Activated CD4-positive, alpha-beta T cell treated with anti-CD3 and anti-CD28 coated beads, Interleukin-2, amount 10 ng/mL, durations not matched to agents 24 days and 14 days (primary cell): ENCODE measurements around the gene THSD7A. TPM values are rescaled to one million over a fixed set of nuclear protein-coding genes. Genes with fewer than 3 reads are reported as not detected.
A peak's percentile ranks its signal among the peaks of the same experiment; 100 is the strongest.

ENCODE experiments used
- DNase-seq: peaks from one replicate; pipeline ENCODE4 v3.0.0; 2022
- H3K27ac Mint-ChIP-seq: one replicate; pipeline ENCODE4 v1.8.0; 2022; ENCODE audit warnings: mild to moderate bottlenecking, mixed read lengths
- H3K27me3 Mint-ChIP-seq: one replicate; pipeline ENCODE4 v1.8.0; 2022; ENCODE audit warnings: mixed read lengths
- H3K36me3 Mint-ChIP-seq: one replicate; pipeline ENCODE4 v1.8.0; 2022; ENCODE audit warnings: low read depth, mild to moderate bottlenecking, mixed read lengths
- H3K4me1 Mint-ChIP-seq: one replicate; pipeline ENCODE4 v1.8.0; 2021; ENCODE audit warnings: mixed read lengths
- H3K4me3 Mint-ChIP-seq: one replicate; pipeline ENCODE4 v1.8.0; 2022; ENCODE audit warnings: mild to moderate bottlenecking, moderate library complexity, mixed read lengths
- H3K9me3 Mint-ChIP-seq: one replicate; pipeline ENCODE4 v1.8.0; 2021; ENCODE audit warnings: mixed read lengths
- intact Hi-C: fragments of 100-400 bp; cut with micrococcal nuclease; formaldehyde crosslinking; loops from one replicate; pipeline ENCODE4 v1.15.1; 2023
- total RNA-seq: library from RNA; stranded (reverse); gene quantifications from 2 replicates; pipeline ENCODE4 v1.2.3, GENCODE V29; 2022

THSD7A gene, protein sequence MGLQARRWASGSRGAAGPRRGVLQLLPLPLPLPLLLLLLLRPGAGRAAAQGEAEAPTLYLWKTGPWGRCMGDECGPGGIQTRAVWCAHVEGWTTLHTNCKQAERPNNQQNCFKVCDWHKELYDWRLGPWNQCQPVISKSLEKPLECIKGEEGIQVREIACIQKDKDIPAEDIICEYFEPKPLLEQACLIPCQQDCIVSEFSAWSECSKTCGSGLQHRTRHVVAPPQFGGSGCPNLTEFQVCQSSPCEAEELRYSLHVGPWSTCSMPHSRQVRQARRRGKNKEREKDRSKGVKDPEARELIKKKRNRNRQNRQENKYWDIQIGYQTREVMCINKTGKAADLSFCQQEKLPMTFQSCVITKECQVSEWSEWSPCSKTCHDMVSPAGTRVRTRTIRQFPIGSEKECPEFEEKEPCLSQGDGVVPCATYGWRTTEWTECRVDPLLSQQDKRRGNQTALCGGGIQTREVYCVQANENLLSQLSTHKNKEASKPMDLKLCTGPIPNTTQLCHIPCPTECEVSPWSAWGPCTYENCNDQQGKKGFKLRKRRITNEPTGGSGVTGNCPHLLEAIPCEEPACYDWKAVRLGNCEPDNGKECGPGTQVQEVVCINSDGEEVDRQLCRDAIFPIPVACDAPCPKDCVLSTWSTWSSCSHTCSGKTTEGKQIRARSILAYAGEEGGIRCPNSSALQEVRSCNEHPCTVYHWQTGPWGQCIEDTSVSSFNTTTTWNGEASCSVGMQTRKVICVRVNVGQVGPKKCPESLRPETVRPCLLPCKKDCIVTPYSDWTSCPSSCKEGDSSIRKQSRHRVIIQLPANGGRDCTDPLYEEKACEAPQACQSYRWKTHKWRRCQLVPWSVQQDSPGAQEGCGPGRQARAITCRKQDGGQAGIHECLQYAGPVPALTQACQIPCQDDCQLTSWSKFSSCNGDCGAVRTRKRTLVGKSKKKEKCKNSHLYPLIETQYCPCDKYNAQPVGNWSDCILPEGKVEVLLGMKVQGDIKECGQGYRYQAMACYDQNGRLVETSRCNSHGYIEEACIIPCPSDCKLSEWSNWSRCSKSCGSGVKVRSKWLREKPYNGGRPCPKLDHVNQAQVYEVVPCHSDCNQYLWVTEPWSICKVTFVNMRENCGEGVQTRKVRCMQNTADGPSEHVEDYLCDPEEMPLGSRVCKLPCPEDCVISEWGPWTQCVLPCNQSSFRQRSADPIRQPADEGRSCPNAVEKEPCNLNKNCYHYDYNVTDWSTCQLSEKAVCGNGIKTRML (N-terminal part only)
- total RNA-seq, result not detected in 2 replicates

DNA sequence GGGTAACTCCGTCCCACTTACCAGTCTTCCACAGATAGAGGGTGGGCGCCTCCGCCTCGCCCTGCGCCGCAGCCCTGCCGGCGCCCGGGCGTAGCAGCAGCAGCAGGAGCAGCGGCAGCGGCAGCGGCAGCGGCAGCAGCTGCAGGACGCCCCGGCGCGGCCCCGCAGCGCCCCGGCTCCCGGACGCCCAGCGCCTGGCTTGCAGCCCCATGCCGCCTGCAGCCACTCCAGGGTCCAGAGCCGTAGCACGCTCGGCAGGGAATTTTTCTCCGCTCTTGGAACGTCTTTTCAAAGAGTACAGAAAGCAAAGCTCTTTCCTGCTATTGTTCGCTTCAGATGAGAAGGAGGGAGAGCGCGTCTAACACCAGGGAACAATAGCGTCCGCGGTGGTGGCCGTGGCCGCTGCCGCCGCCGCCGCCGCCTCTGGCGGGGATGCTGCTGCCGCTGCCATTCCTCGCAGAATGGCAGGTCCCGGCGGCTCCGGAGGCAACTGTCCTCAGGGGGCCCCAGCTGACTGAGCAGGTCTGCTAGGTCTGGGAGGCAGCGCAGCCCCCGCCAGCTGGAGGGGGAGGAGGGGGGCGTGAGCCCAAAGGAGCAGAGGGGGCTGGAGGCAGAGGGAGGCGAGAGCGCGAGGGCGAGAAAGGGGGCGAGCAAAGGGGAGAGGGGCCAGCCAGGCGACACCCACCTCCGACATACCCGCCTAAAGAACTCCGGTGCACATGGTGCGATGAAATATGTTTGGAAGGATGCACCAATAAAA is at the start of gene THSD7A:
TSS of gene THSD7A (minus strand) at position 463 of the 760 bp plus-strand sequence. CDS start at position 211, 252 bp downstream.
- Mint-ChIP-seq H3K27me3 (peaks cover 42% of the 10 kb centered on the region), H3K27ac (no peak within 1 kb of the TSS), H3K4me3 (peak within 1 kb of the TSS; percentile 48), H3K4me1 (peaks cover 12% of the 10 kb centered on the region), H3K9me3 (no peaks in the 10 kb centered on the region), H3K36me3 (no peaks in the 10 kb centered on the region)
- DNase-seq, result no peak
- intact Hi-C loops, result loop anchor here (5.0 to 10.0 kb wide), 2 partner anchors 493 to 660 kb away; no protein-coding TSS in a partner anchor

DNA sequence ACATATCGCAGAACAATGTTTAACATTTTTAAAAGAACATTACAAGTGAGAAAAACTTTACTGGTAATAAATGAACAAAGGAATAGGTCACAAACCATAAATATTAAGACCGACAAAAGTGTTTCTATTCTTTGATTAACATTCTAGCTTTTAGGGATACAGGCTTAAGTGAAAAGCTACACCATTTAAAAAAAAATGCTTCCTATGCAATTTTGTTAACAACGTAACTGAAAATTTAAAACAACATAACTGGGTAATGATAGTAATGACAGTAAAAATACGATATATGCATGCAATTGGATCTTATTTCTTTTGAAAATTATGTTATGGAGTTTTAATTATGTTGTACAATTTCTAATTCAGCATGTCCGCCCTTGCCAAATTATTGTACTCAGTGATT is 49.7 kb upstream of the THSD7A start:
- Mint-ChIP-seq H3K27ac (no peak overlapping the region), H3K27me3 (no peaks in the 10 kb centered on the region), H3K4me1 (no peaks in the 10 kb centered on the region), H3K4me3 (no peak overlapping the region), H3K36me3 (no peaks in the 10 kb centered on the region), H3K9me3 (no peaks in the 10 kb centered on the region)
- DNase-seq, result no peak
- intact Hi-C loops, result no loop called here

DNA sequence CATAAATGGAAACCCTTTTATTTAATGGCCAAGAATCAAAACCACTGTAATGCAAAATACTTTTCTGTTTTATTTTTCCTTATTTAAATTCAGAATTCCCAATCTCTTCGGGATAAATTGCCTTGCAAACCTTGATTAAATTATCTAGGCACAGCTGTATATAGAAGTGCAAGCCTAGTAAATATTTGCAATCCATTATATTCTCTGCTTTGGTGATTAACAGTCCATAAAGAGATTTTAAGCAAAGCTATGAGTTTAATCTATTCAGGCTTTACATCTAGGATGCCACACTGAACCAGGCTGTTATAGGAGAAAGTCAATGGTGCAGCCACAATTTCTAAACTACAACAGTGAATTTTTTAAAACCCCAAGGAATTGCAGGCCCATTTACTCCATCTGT is 43.6 kb upstream of the THSD7A start:
- no peaks in the 10 kb centered on the region for H3K4me1 Mint-ChIP-seq
- intact Hi-C loops, result no loop called here
- no peaks in the 10 kb centered on the region for H3K9me3 Mint-ChIP-seq
- H3K4me3 Mint-ChIP-seq, result no peak overlapping the region
- no peaks in the 10 kb centered on the region for H3K27me3 Mint-ChIP-seq
- H3K36me3 Mint-ChIP-seq, result no peaks in the 10 kb centered on the region
- no peak for DNase-seq
- H3K27ac Mint-ChIP-seq, result no peak overlapping the region

DNA sequence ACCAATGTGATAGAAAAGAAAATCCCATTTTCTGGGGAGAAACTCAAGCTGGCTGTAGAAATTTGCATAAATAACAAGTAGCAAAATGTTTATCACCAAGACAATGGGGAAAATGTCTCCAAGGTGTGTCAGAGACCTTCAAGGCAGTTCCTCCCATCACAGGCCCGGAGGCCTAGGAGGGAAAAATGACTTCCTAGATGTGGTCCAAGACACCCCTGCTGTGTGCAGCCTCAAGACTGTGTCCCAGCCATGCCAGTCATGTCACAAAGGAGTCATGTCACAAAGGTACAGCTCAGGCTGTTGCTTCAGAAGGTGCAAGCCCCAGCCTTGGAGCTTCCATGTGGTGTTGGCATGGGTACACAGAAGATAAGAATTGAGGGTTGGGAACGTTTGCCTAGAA is 33.7 kb upstream of the THSD7A start:
- no peaks in the 10 kb centered on the region for H3K36me3 Mint-ChIP-seq
- no peak overlapping the region for H3K4me3 Mint-ChIP-seq
- no peaks in the 10 kb centered on the region for H3K9me3 Mint-ChIP-seq
- H3K4me1 Mint-ChIP-seq, result no peaks in the 10 kb centered on the region
- H3K27ac Mint-ChIP-seq, result no peak overlapping the region
- DNase-seq, result no peak
- intact Hi-C loops, result no loop called here
- no peaks in the 10 kb centered on the region for H3K27me3 Mint-ChIP-seq

DNA sequence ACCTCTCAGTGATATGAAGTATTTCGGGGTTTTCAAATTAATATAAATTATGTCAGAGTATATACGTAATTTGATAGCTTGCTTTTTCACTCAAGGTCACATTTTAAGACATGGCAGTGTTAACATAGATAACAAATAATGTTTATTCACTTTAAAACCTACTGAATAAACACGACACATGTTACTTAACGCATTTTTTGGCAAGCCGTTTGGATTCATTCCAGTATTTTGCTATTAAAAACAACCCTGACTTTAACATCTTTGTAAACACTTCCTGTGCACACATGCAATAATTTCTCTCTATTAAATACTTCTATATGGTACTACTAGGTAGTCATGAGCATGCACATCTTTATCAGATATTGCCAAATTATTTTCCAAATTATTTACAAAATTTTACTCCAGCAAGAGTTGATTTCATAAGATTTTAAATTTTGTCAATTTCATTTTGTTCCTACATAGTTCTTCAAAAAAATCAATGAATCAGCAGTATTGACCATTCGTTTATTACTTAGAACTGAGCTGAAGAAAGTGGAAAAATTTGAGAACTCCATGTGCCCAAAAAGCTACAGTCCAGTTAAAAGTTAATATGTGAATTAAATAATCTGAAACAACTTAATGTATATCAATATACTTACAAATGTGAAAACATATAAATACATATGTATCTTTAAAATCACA is 26.8 kb upstream of the THSD7A start:
- Mint-ChIP-seq H3K36me3 (no peaks in the 10 kb centered on the region), H3K27me3 (no peaks in the 10 kb centered on the region), H3K9me3 (no peaks in the 10 kb centered on the region), H3K27ac (no peak overlapping the region), H3K4me3 (no peak overlapping the region), H3K4me1 (no peaks in the 10 kb centered on the region)
- intact Hi-C loops, result no loop called here
- DNase-seq, result no peak

DNA sequence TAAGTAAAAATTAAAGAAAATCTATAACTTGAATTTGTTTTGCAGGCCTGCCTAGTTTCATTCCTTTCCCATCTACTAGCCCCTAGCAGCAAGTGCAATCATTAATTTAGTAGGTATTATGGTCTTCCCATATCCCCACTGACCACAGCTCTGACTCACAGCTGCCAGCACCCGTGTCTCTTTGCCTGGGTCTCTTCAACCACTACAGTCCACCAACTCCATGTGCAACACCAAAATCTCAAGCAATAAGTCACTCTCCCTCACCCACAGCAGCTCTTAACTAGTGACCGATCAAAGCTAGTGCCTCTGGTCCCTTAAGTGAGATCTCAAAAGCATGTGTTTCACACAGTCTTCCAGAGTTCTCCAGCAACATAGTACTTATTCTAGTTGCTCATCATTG is 26.0 kb upstream of the THSD7A start:
- intact Hi-C loops, result no loop called here
- Mint-ChIP-seq H3K4me3 (no peak overlapping the region), H3K9me3 (no peaks in the 10 kb centered on the region), H3K36me3 (no peaks in the 10 kb centered on the region), H3K27ac (no peak overlapping the region), H3K4me1 (no peaks in the 10 kb centered on the region), H3K27me3 (no peaks in the 10 kb centered on the region)
- no peak for DNase-seq

DNA sequence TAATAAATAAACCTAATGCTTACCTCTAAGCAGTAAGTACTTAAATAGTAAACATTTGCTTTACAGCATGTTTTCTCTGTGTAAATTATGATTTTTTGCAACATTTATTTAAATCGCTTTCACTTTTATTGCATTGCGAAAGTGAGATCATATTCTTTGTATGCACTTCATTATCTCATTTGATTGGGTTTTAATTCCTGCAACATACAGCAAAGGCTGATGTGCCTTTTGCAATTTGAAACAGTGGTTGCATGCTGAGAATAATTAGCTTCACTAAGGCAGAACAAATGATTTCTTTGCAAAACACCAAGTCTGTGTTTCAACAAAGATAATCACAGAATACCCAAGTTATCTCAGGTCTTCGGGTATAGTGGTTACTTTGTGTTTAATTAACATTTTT is 16.3 kb upstream of the THSD7A start:
- Mint-ChIP-seq H3K27ac (no peak overlapping the region), H3K27me3 (no peaks in the 10 kb centered on the region)
- intact Hi-C loops, result no loop called here

DNA sequence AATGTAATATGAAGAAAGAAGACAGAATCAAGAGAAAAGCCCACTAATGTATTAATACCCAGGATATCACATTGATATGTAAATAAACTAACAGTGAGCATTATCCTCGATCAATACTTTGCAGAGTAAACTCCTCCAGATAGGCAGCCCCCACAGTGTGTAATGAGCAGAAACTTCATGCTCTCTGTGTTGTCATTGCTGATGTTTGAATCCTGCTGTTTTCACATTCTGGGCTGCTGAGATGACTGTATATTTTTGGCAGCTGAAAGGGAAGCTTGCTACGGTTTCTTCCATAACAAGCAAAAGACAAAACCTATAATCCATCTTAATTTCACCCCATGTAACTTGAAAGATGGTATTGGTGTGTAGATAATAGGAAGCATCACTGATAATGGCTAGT is 15.3 kb upstream of the THSD7A start:
- Mint-ChIP-seq H3K36me3 (no peaks in the 10 kb centered on the region), H3K27me3 (no peaks in the 10 kb centered on the region), H3K4me1 (no peaks in the 10 kb centered on the region), H3K9me3 (no peaks in the 10 kb centered on the region), H3K27ac (no peak overlapping the region), H3K4me3 (no peak overlapping the region)
- DNase-seq, result no peak
- intact Hi-C loops, result no loop called here

More for the DNA sequence above, 16.3 kb upstream of the THSD7A start:
- Mint-ChIP-seq H3K4me1 (no peaks in the 10 kb centered on the region), H3K4me3 (no peak overlapping the region), H3K9me3 (no peaks in the 10 kb centered on the region), H3K36me3 (no peaks in the 10 kb centered on the region)
- no peak for DNase-seq

DNA sequence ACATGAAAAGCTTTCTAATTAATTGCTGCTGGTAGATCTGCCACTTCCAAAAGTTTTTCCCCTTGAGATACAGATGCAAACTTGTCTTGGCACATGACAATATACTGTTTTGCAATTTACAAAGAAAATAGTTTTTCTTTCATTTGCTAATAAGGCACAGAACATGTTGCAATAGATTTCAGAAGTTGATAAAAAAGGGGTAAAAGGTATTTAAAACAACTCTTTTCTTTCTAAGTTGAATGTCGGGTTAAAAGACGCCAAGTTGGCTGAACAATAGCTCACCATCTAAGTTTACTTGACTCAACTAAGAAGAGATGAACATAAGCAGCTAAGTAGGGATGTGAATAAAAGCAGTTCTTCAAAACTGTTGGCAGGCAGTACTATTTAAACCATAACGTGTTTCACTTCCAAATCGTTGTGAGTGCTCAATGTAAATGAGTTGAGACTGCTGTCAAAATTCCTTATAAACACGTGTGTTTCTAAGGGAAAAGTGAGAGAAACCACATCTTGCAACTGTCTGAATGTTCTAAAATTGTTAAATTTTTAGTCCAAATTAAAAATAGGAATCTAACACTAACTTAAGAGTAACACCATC is 14.5 kb upstream of the THSD7A start:
- intact Hi-C loops, result no loop called here
- Mint-ChIP-seq H3K27me3 (no peaks in the 10 kb centered on the region), H3K27ac (no peak overlapping the region), H3K36me3 (no peaks in the 10 kb centered on the region), H3K9me3 (no peaks in the 10 kb centered on the region), H3K4me1 (no peaks in the 10 kb centered on the region), H3K4me3 (no peak overlapping the region)
- no peak for DNase-seq

DNA sequence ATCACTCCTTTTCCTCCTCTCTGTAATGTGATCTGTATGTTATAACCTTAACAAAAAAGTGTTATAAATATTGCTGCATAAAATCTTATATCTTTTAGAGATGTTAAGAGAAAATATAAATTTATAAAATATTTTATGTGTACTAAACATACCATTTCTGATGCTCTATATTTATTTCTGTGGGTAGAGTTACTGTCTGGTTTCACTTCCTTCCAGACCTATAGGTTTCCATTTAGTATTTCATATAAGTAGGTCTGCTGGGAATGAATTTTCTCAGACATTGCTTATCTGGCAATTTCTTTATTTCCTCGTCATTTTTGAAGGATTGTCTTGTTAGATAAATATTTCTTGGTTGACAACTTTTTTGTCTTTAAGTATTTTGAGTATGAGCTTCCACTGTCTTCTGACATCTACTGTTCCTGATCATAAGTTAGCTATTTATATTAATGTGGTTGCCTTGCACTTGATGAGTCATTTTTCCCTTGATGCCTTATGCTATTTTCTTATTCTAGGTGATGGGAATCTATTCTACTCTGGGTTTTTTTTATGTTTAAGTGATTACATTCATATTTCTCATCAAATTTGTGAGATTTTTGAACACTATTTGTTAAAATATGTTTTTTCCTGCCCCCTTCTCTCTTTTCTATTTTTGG is 11.2 kb upstream of the THSD7A start:
- H3K27me3 Mint-ChIP-seq, result no peaks in the 10 kb centered on the region

DNA sequence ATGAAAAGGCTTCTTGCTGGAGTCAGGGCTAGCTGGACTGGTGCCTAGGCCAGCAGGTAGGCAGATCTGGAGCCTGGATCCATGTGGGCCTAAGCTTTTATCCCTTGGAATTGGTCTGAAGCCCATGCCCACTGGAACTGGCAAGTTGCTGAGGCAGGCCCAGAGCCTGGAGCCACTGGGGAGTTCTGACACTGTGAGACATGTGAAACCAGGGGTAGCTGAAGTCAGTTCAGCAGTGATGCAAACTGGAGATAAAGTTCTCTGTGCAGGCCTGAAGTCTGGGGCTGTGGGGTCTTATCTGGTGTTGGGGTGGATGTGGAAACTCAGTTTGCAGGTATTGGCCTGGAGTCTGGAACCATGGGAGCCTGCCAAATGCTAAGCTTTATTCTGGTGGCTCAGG is 9.7 kb upstream of the THSD7A start:
- H3K4me1 Mint-ChIP-seq, result no peaks in the 10 kb centered on the region
- H3K9me3 Mint-ChIP-seq, result no peaks in the 10 kb centered on the region
- no peak overlapping the region for H3K4me3 Mint-ChIP-seq
- no peak for DNase-seq
- intact Hi-C loops, result no loop called here
- H3K27me3 Mint-ChIP-seq, result no peaks in the 10 kb centered on the region
- H3K27ac Mint-ChIP-seq, result no peak overlapping the region
- H3K36me3 Mint-ChIP-seq, result no peaks in the 10 kb centered on the region

More for the DNA sequence above, 11.2 kb upstream of the THSD7A start:
- Mint-ChIP-seq H3K9me3 (no peaks in the 10 kb centered on the region), H3K4me1 (no peaks in the 10 kb centered on the region), H3K36me3 (no peaks in the 10 kb centered on the region), H3K4me3 (no peak overlapping the region), H3K27ac (no peak overlapping the region)
- intact Hi-C loops, result no loop called here
- no peak for DNase-seq

DNA sequence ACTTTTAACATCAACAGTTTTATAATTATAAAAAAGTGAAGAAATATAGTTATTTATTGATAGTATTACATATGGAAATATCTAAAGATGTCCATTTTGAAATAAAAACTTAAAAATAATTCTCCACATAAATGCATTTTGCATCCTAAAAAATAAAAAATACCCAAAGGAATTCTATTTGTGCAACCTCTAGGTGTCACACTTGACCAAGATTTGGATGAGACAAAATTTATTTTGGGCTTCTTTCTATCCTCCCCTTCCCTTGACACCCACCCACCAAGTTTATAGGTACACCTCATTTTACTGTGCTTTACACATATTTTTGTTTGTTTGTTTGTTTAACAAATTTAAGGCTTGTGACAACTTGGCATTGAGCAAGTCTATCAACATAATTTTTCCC is 3.3 kb upstream of the THSD7A start:
- Mint-ChIP-seq H3K4me3 (no peak overlapping the region), H3K27me3 (peaks cover 32% of the 10 kb centered on the region), H3K4me1 (peaks cover 12% of the 10 kb centered on the region), H3K27ac (no peak overlapping the region), H3K9me3 (no peaks in the 10 kb centered on the region), H3K36me3 (no peaks in the 10 kb centered on the region)
- no peak for DNase-seq
- intact Hi-C loops, result loop anchor here (10.0 kb wide), 1 partner anchor 490 kb away; no protein-coding TSS in a partner anchor
